Ascending aorta (tissue), 2 donors: ENCODE results near the gene FAP. TPM values are rescaled to one million over a fixed set of nuclear protein-coding genes. Genes with fewer than 3 reads are reported as not detected.

Experiments
- DNase-seq, 2 donors: peaks; one replicate each; pipeline ENCODE4 v3.0.0-alpha.2; 2019; ENCODE audit warnings: low spot score in 2 of 2
- H3K27ac ChIP-seq, 2 donors: fragments of 200-600 bp; sonication (generic); one replicate each; pipeline ENCODE4 v1.5.1; 2016 to 2017; ENCODE audit warnings: mild to moderate bottlenecking in 1 of 2
- H3K27me3 ChIP-seq: fragments of 200-600 bp; sonication (generic); one replicate; pipeline ENCODE4 v1.5.1; 2017
- H3K36me3 ChIP-seq, 2 donors: fragments of 200-600 bp; sonication (generic); one replicate each; pipeline ENCODE4 v1.5.1; 2016
- H3K4me1 ChIP-seq, 2 donors: fragments of 200-600 bp; sonication (generic); one replicate each; pipeline ENCODE4 v1.5.1; 2016 to 2017; ENCODE audit warnings: mild to moderate bottlenecking in 1 of 2
- H3K4me3 ChIP-seq, 2 donors: fragments of 200-600 bp; sonication (generic); one replicate each; pipeline ENCODE4 v1.5.1; 2016 to 2017; ENCODE audit warnings: mild to moderate bottlenecking in 1 of 2
- H3K9me3 ChIP-seq, 2 donors: fragments of 200-600 bp; sonication (generic); one replicate each; pipeline ENCODE4 v1.5.1; 2016
- CTCF ChIP-seq, 3 experiments: fragments of 200-600 bp in 2 of 3; fragments of 450-650 bp in 1 of 3; sonication (generic) in 2 of 3; IDR thresholded peaks; one replicate each; pipeline ENCODE4 v1.5.1; 2016 to 2019; ENCODE audit warnings: antibody characterized with exemption in 3 of 3, mild to moderate bottlenecking in 1 of 3, moderate library complexity in 1 of 3
- intact Hi-C: fragments of 100-400 bp; cut with DNase I; formaldehyde crosslinking; loops from one replicate; pipeline ENCODE4 v1.15.1; 2023
- total RNA-seq: library from RNA; depleted of rRNA; stranded (reverse); fragments of >200 nt; gene quantifications from one replicate; pipeline ENCODE4 v1.1.0, GENCODE V29; 2016

FAP gene
- total RNA-seq, 1 donor from 2014 or later, result 16.7 TPM

GRCh38 chr2:162166174-162166573 lies 77.1 kb downstream of the FAP start:
- Histone ChIP-seq H3K4me1 (no peaks in the 10 kb centered on the region), H3K36me3 (no peaks in the 10 kb centered on the region), H3K27ac (no peak overlapping the region), H3K9me3 (no peaks in the 10 kb centered on the region), H3K27me3 (no peaks in the 10 kb centered on the region), H3K4me3 (no peak overlapping the region)
- DNase-seq, result no peak
- intact Hi-C loops, result no loop called here
- TF ChIP-seq CTCF (IDR thresholded peaks at IDR 0.05), result no peak

- no peaks in the 10 kb centered on the region for H3K9me3 ChIP-seq
- no peak for DNase-seq
- no peaks in the 10 kb centered on the region for H3K27me3 ChIP-seq
- no peaks in the 10 kb centered on the region for H3K36me3 ChIP-seq
- no peaks in the 10 kb centered on the region for H3K4me1 ChIP-seq
- intact Hi-C loops, result no loop called here
- no peak for TF ChIP-seq CTCF (IDR thresholded peaks at IDR 0.05)
- H3K4me3 ChIP-seq, result no peak overlapping the region
- H3K27ac ChIP-seq, result no peak overlapping the region
Measured at GRCh38 chr2:162164802-162165201, 78.4 kb downstream of the FAP start.

- Histone ChIP-seq H3K4me3 (no peak overlapping the region), H3K9me3 (no peaks in the 10 kb centered on the region), H3K27me3 (no peaks in the 10 kb centered on the region), H3K36me3 (no peaks in the 10 kb centered on the region), H3K4me1 (no peaks in the 10 kb centered on the region), H3K27ac (no peak overlapping the region)
- intact Hi-C loops, result no loop called here
- TF ChIP-seq CTCF (IDR thresholded peaks at IDR 0.05), result no peak
- DNase-seq, result no peak
Measured at GRCh38 chr2:162159446-162159845, 83.8 kb downstream of the FAP start.

GRCh38 chr2:162156149-162156548 lies 87.1 kb downstream of the FAP start:
- no peak for TF ChIP-seq CTCF (IDR thresholded peaks at IDR 0.05)

GRCh38 chr2:162155093-162155492 lies 88.2 kb downstream of the FAP start:
- Histone ChIP-seq H3K4me1 (no peaks in the 10 kb centered on the region), H3K36me3 (no peaks in the 10 kb centered on the region), H3K4me3 (no peak overlapping the region), H3K27me3 (no peaks in the 10 kb centered on the region), H3K27ac (no peak overlapping the region), H3K9me3 (no peaks in the 10 kb centered on the region)
- no peak for TF ChIP-seq CTCF (IDR thresholded peaks at IDR 0.05)
- intact Hi-C loops, result no loop called here
- DNase-seq, result no peak

More at GRCh38 chr2:162156149-162156548, 87.1 kb downstream of the FAP start:
- Histone ChIP-seq H3K36me3 (no peaks in the 10 kb centered on the region), H3K4me3 (no peak overlapping the region), H3K27ac (no peak overlapping the region), H3K9me3 (no peaks in the 10 kb centered on the region), H3K4me1 (no peaks in the 10 kb centered on the region), H3K27me3 (no peaks in the 10 kb centered on the region)
- DNase-seq, result no peak
- intact Hi-C loops, result no loop called here

- H3K4me1 ChIP-seq, result no peaks in the 10 kb centered on the region
- H3K9me3 ChIP-seq, result no peaks in the 10 kb centered on the region
- no peaks in the 10 kb centered on the region for H3K27me3 ChIP-seq
- no peak for DNase-seq
- H3K4me3 ChIP-seq, result no peak overlapping the region
- H3K27ac ChIP-seq, result no peak overlapping the region
- no peaks in the 10 kb centered on the region for H3K36me3 ChIP-seq
- intact Hi-C loops, result loop anchor here (5.0 kb wide), 1 partner anchor 149 kb away; no protein-coding TSS in a partner anchor
- TF ChIP-seq CTCF (IDR thresholded peaks at IDR 0.05), result peak in 1 of 3 experiments; percentile 20
Measured at GRCh38 chr2:162153608-162154224, 89.5 kb downstream of the FAP start.
